Kidney glomerular epithelial cell (primary cell): ENCODE data around the gene NDFIP2.
"Not testable (repeated sequence)": the region's sequence is repeated elsewhere in the genome, so short reads cannot be mapped to it uniquely, and the experiment has no call there.

Source experiments
- DNase-seq: peaks from one replicate; lab custom pipeline; 2025; lab: John Stamatoyannopoulos, UW

The NDFIP2 gene

DNA sequence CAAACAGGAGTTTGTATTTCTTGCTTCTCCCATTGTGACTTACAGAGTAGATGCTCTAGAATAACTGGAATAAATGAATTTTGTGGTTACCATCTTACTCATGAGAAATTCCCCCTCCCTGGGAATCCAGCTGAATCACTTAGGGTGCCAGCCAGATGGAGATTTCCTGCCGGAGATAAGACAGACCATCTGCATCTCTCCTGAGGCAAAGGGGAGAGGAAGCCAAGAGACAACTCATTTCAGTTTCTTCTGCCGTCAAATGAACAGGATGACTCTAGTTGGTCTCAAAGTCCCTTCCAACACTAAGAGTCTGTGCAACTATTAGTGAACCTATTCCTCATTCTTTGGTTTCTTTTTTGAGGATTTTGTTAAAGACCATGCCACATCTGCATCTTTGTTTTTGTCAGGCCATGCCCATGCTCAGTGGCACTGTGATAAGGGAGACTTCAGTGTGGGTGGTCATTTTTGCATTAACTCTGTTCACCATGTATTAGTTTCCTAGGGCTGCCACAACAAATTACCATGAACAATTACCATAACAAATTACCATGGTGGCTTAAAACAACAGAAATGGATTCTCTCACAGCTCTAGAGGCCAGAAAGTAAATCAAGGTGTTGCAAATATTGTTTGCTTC, 112.8 kb downstream of the NDFIP2 start:
- DNase-seq, result no peak

DNA sequence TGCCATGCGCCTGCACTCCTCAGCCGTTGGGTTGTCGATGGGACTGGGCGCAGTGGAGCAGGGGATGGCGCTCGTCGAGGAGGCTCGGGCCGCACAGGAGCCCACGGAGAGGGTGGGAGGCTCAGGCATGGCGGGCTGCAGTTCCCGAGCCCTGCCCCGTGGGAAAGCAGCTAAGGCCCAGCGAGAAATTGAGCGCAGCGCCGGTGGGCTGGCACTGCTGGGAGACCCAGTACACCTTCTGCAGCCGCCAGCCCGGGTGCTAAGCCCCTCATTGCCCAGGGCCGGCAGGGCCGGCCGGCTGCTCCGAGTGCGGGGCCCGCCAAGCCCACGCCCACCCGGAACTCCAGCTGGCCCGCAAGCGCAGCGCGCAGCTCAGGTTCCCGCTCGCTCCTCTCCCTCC, 119.2 kb downstream of the NDFIP2 start:
- DNase-seq, result not testable (repeated sequence)

DNA sequence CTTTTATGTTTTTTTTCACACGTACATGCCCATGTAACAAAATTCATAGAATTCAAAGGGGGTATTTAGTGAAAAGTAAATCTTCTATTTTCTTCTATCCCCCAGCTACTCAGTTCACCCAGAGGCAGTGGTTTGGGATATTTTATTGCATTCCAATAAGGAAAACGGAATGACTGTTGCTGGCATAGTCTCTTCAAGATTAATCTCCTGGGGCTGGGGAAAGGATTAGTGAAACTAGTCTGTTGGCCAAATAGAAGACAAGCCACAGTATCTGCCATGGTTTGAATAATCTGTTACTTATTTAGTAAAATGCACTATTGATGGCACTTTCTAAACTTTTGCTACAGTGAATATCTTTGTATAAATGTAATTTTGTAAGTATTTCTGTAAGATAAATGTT, 122.0 kb downstream of the NDFIP2 start:
- DNase-seq, result no peak

DNA sequence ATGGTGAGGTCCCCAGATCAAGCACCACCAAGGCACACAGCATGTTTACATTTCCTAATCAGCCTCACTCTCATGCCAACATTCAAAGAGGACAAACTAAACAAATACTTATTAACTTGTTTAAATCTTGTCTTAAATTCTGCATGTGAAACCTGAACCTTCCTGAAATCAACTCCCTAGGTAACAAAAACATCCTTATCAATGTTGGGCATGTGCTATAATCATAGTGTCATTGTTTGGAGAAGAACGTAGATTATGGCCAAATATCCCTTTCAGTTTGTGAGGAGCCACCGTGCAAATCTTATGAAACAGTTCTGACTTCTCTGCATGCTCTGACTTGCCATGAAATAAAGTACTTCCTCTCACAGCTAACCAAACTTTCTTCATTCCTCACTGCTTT, 123.8 kb downstream of the NDFIP2 start:
- DNase-seq, result no peak
